B cell (primary cell): Measurements from ENCODE around the gene CFAP53. TPM values are rescaled to one million over a fixed set of nuclear protein-coding genes. Genes with fewer than 3 reads are reported as not detected.
A peak's percentile ranks its signal among the peaks of the same experiment; 100 is the strongest.

Source experiments
- ATAC-seq: fragments of 200-7000 bp; cut with Tn5 transposase; one replicate; pipeline ENCODE4 v1.10.0; 2021; ENCODE audit warnings: low read depth, mild to moderate bottlenecking, moderate number of reproducible peaks, moderate library complexity
- CTCF ChIA-PET: fragments of 350-600 bp; sonication (Branson Sonifier 250); formaldehyde crosslinking; loops from one replicate; lab custom pipeline; 2021; ENCODE audit warnings: antibody characterized with exemption, inconsistent platforms; lab: Charles Lee
- POLR2A ChIA-PET: fragments of 350-600 bp; sonication (Branson Sonifier 250); formaldehyde crosslinking; loops from one replicate; lab custom pipeline; 2021; ENCODE audit warnings: antibody characterized with exemption; lab: Charles Lee
- DNase-seq: peaks from one replicate; pipeline ENCODE4 v3.0.0; 2013
- H2AFZ ChIP-seq: 2 replicates; pipeline ENCODE4 v1.6.1; 2012; ENCODE audit warnings: mild to moderate bottlenecking, low read depth, low read length; ENCODE audit not compliant: insufficient read depth, poor library complexity, severe bottlenecking
- H3K27ac ChIP-seq, 2 donors: 1 replicate in 1 of 2; 2 replicates in 1 of 2; pipeline ENCODE4 v1.5.1; 2012 to 2013; ENCODE audit warnings: low read length in 2 of 2, mild to moderate bottlenecking in 2 of 2, moderate library complexity in 1 of 2
- H3K27me3 ChIP-seq, 4 experiments: fragments of 200-600 bp in 1 of 4; sonication (generic) in 1 of 4; replicated peaks in 1 of 4; 1 replicate in 2 of 4; 2 replicates in 2 of 4; pipeline versions ENCODE4 v1.6.1 to v1.7.0; 2013 to 2016; ENCODE audit warnings: low read length in 3 of 4, mild to moderate bottlenecking in 2 of 4, mixed read lengths in 1 of 4, moderate library complexity in 1 of 4; ENCODE audit not compliant: insufficient read depth in 4 of 4, control insufficient read depth in 3 of 4; ENCODE audit errors: control extremely low read depth in 1 of 4
- H3K36me3 ChIP-seq, 2 experiments: replicated peaks in 1 of 2; 1 replicate in 1 of 2; 2 replicates in 1 of 2; pipeline versions ENCODE4 v1.6.1 to v1.7.1; 2013; ENCODE audit warnings: low read length in 1 of 2; ENCODE audit not compliant: insufficient read depth in 2 of 2, control insufficient read depth in 1 of 2; ENCODE audit errors: control extremely low read depth in 1 of 2, extremely low read depth in 1 of 2
- H3K4me1 ChIP-seq, 2 donors: fragments of 200-600 bp in 1 of 2; sonication (generic) in 1 of 2; 1 replicate in 1 of 2; 2 replicates in 1 of 2; pipeline versions ENCODE4 v1.5.1 to v1.6.1; 2013 to 2017; ENCODE audit warnings: low read length in 2 of 2; ENCODE audit not compliant: control insufficient read depth in 2 of 2, insufficient read depth in 2 of 2
- H3K4me2 ChIP-seq: replicated peaks from 2 replicates; pipeline ENCODE3; 2012; ENCODE audit warnings: mild to moderate bottlenecking, low read depth, low read length; ENCODE audit not compliant: poor library complexity, severe bottlenecking
- H3K4me3 ChIP-seq, 5 experiments: fragments of 200-600 bp in 1 of 5; sonication (generic) in 1 of 5; 1 replicate in 3 of 5; 2 replicates in 2 of 5; pipeline versions ENCODE4 v1.5.1 to v1.7.0; 2011 to 2016; ENCODE audit warnings: low read length in 4 of 5, mild to moderate bottlenecking in 4 of 5, low read depth in 2 of 5, control low read depth in 1 of 5, moderate library complexity in 1 of 5; ENCODE audit not compliant: insufficient read depth in 1 of 5; ENCODE audit errors: control extremely low read depth in 1 of 5, extremely low read depth in 1 of 5
- H3K79me2 ChIP-seq: fragments of 200-600 bp; sonication (generic); one replicate; pipeline ENCODE4 v1.6.0; 2016; ENCODE audit warnings: low read length; ENCODE audit not compliant: control insufficient read depth, insufficient read depth
- H3K9ac ChIP-seq: fragments of 200-600 bp; sonication (generic); 2 replicates; pipeline ENCODE4 v1.6.1; 2017; ENCODE audit warnings: mild to moderate bottlenecking, low read length, moderate library complexity
- H3K9me3 ChIP-seq, 3 donors: one replicate each; pipeline versions ENCODE4 v1.6.1 to v1.7.1; 2013; ENCODE audit warnings: low read length in 2 of 3; ENCODE audit not compliant: control insufficient read depth in 2 of 3, insufficient read depth in 1 of 3; ENCODE audit errors: control extremely low read depth in 1 of 3
- H4K20me1 ChIP-seq: 2 replicates; pipeline ENCODE4 v1.6.0; 2012; ENCODE audit warnings: mild to moderate bottlenecking, low read length; ENCODE audit not compliant: insufficient read depth, control insufficient read depth, poor library complexity, severe bottlenecking
- H3K27ac Mint-ChIP-seq: one replicate; pipeline ENCODE4 v1.8.0; 2021; ENCODE audit warnings: mixed read lengths
- H3K27me3 Mint-ChIP-seq: one replicate; pipeline ENCODE4 v1.8.0; 2021; ENCODE audit warnings: mixed read lengths
- H3K4me1 Mint-ChIP-seq: one replicate; pipeline ENCODE4 v1.8.0; 2021; ENCODE audit warnings: mixed read lengths
- H3K4me3 Mint-ChIP-seq: one replicate; pipeline ENCODE4 v1.8.0; 2021; ENCODE audit warnings: mixed read lengths
- H3K9me3 Mint-ChIP-seq: one replicate; pipeline ENCODE4 v1.8.0; 2022; ENCODE audit warnings: mixed read lengths; ENCODE audit not compliant: insufficient read depth
- CTCF ChIP-seq: fragments of 200-600 bp; IDR thresholded peaks from one replicate; pipeline ENCODE4 v1.8.0; 2022; ENCODE audit warnings: antibody characterized with exemption, mild to moderate bottlenecking
- EZH2 ChIP-seq: IDR thresholded peaks from 2 replicates; pipeline ENCODE4 v1.6.1; 2012; ENCODE audit warnings: borderline replicate concordance, low read depth, mild to moderate bottlenecking, moderate library complexity, low read length; ENCODE audit not compliant: insufficient read depth, poor library complexity, severe bottlenecking
- WGBS: methylation state at CpG from one replicate; pipeline ENCODE4 v1.1.5; 2013; ENCODE audit warnings: missing lambda C conversion rate; ENCODE audit not compliant: insufficient coverage; 5-methylcytosine and 5-hydroxymethylcytosine counted together
- intact Hi-C: fragments of 100-400 bp; cut with micrococcal nuclease; formaldehyde crosslinking; loops from one replicate; pipeline ENCODE4 v1.10.0; 2022
- polyA minus RNA-seq: library from RNA; depleted of rRNA, polyadenylated mRNA; stranded (reverse); fragments of >200 nt; gene quantifications from 2 replicates; pipeline ENCODE4 v1.2.3, GENCODE V29; 2012
- polyA plus RNA-seq: library from polyadenylated mRNA; depleted of rRNA; stranded (reverse); fragments of >200 nt; gene quantifications from 2 replicates; pipeline ENCODE4 v1.2.3, GENCODE V29; 2012
- total RNA-seq, 2 donors: library from RNA; stranded (reverse); fragments of 120-200 nt in 1 of 2; gene quantifications; 1 replicate in 1 of 2; 2 replicates in 1 of 2; pipeline versions ENCODE4 v1.2.3 to v1.2.4, GENCODE V29; 2013 to 2022

CFAP53 gene
- total RNA-seq (0.75 and 0.79 TPM in 2 replicates), polyA plus RNA-seq (0.04 and 0.94 TPM in 2 replicates), polyA minus RNA-seq (not detected in 2 replicates)
- total RNA-seq (2013): 0.54 TPM

GRCh38 chr18:50266248-50266704 is at the start of gene CFAP53:
Gene CFAP53, minus strand, starts transcription at chr18:50266495. Its CDS starts 91 bp downstream, at chr18:50266404.
- H3K4me2 ChIP-seq: peak within 1 kb of the TSS; percentile 78
- H3K4me3 ChIP-seq: peak within 1 kb of the TSS; percentile 55 to 78 (median 66)
- ChIA-PET CTCF (interaction anchor here (0.5 to 7.3 kb wide), 11 partner anchors 12 to 108 kb away, joined by 3 to 75 read pairs (median 4); partner anchors contain the start of genes MBD1, MYO5B and SKA1), POLR2A (interaction anchor here (0.8 to 1.5 kb wide), 2 partner anchors 15 to 932 kb away, joined by 3 to 10 read pairs; partner anchors contain the start of gene MBD1)
- peaks cover 0 to 25% of the 10 kb centered on the region in 2 experiments for H3K36me3 ChIP-seq
- no peaks in the 10 kb centered on the region for H3K27me3 Mint-ChIP-seq
- H3K4me1 Mint-ChIP-seq: peaks cover 23% of the 10 kb centered on the region
- H3K9ac ChIP-seq: peak within 1 kb of the TSS; percentile 66
- peaks cover 15 to 28% of the 10 kb centered on the region in 2 donors for H3K4me1 ChIP-seq
- TF ChIP-seq CTCF: no peak
- TF ChIP-seq EZH2: no peak
- H3K9me3 Mint-ChIP-seq: no peaks in the 10 kb centered on the region
- no peaks in the 10 kb centered on the region for H3K79me2 ChIP-seq
- H3K27me3 ChIP-seq: no peaks in the 10 kb centered on the region
- 0% methylated on average over 36 of the region's 37 CpGs for WGBS
- H4K20me1 ChIP-seq: no peaks in the 10 kb centered on the region
- peak; percentile 96 for DNase-seq
- peak within 1 kb of the TSS; percentile 93 for H3K4me3 Mint-ChIP-seq
- H3K27ac ChIP-seq: peak within 1 kb of the TSS; percentile 57 to 81
- intact Hi-C loops: loop anchor here (1.0 to 5.0 kb wide), 8 partner anchors 15 to 1289 kb away; partner anchors contain the start of genes ACAA2, CXXC1, MBD1 and MEX3C
- H2AFZ ChIP-seq: peak within 1 kb of the TSS; percentile 75
- peak; percentile 79 for ATAC-seq
- H3K27ac Mint-ChIP-seq: peak within 1 kb of the TSS; percentile 93
- H3K9me3 ChIP-seq: no peaks in the 10 kb centered on the region
